Fibroblast of peridontal ligament (primary cell): ENCODE measurements around the gene TPT1.
A peak's percentile ranks its signal among the peaks of the same experiment; 100 is the strongest.
"Not testable (repeated sequence)": the region's sequence is repeated elsewhere in the genome, so short reads cannot be mapped to it uniquely, and the experiment has no call there.

Source experiments
- DNase-seq: peaks from one replicate; pipeline ENCODE4 v3.0.0-alpha.2; 2010; ENCODE audit errors: extremely low read depth

The TPT1 gene

GRCh38 chr13:45367358-45367757 lies 26.4 kb upstream of the TPT1 start:
- peak; percentile 60 for DNase-seq

- no peak for DNase-seq
These were observed 24.5 kb upstream of the TPT1 start for GRCh38 chr13:45365558-45365885.

- no peak for DNase-seq
These were observed 24.0 kb upstream of the TPT1 start for GRCh38 chr13:45364876-45365557.

GRCh38 chr13:45362939-45363338 lies 22.0 kb upstream of the TPT1 start:
- no peak for DNase-seq

GRCh38 chr13:45361596-45362206 lies 20.7 kb upstream of the TPT1 start:
- DNase-seq: peak; percentile 39

- no peak for DNase-seq
These were observed 16.1 kb upstream of the TPT1 start for GRCh38 chr13:45356966-45357672.

GRCh38 chr13:45353895-45354294 lies 12.9 kb upstream of the TPT1 start:
- no peak for DNase-seq

- DNase-seq: no peak
These were observed 11.0 kb upstream of the TPT1 start for GRCh38 chr13:45352031-45352430.

GRCh38 chr13:45350152-45350551 lies 9.2 kb upstream of the TPT1 start:
- DNase-seq: no peak

- DNase-seq: no peak
These were observed 8.5 kb upstream of the TPT1 start for GRCh38 chr13:45349438-45349837.

GRCh38 chr13:45344064-45344463 lies 3.1 kb upstream of the TPT1 start:
- not testable (repeated sequence) for DNase-seq

GRCh38 chr13:45343102-45343501 lies 2.1 kb upstream of the TPT1 start:
- not testable (repeated sequence) for DNase-seq

- not testable (repeated sequence) for DNase-seq
These were observed 1.7 kb upstream of the TPT1 start for GRCh38 chr13:45342668-45343067.

GRCh38 chr13:45341799-45342500 lies 967 bp upstream of the TPT1 start:
- peak; percentile 73 for DNase-seq

GRCh38 chr13:45340422-45341033 lies 455 bp downstream of the TPT1 start:
- DNase-seq: peak; percentile 90

GRCh38 chr13:45339867-45340266 lies 1.1 kb downstream of the TPT1 start:
- no peak for DNase-seq

- DNase-seq: no peak
These were observed 1.6 kb downstream of the TPT1 start for GRCh38 chr13:45339399-45339798.

- no peak for DNase-seq
These were observed 3.2 kb downstream of the TPT1 start for GRCh38 chr13:45337803-45338202.

- no peak for DNase-seq
These were observed 3.6 kb downstream of the TPT1 start for GRCh38 chr13:45337395-45337794.

- no peak for DNase-seq
These were observed 4.8 kb downstream of the TPT1 start for GRCh38 chr13:45336025-45336800.

- DNase-seq: peak; percentile 36
These were observed 5.5 kb downstream of the TPT1 start for GRCh38 chr13:45335397-45336024.
